Measurements from ENCODE around the gene SNRPD3. TPM values are rescaled to one million over a fixed set of nuclear protein-coding genes. Genes with fewer than 3 reads are reported as not detected.
"Not testable (repeated sequence)": the region's sequence is repeated elsewhere in the genome, so short reads cannot be mapped to it uniquely, and the experiment has no call there.

SNRPD3 gene
- 142 TPM for total RNA-seq

- peak; percentile 99 for DNase-seq
These were observed at the start of gene SNRPD3 for GRCh38 chr22:24555165-24556039. Gene SNRPD3 (plus strand): TSS chr22:24555999. CDS start chr22:24557675, 1,676 bp downstream.

GRCh38 chr22:24506802-24507438 is 48.9 kb upstream of the SNRPD3 start:
- no peak for DNase-seq

GRCh38 chr22:24507716-24508115 is 48.1 kb upstream of the SNRPD3 start:
- no peak for DNase-seq

GRCh38 chr22:24510637-24511625 is 44.9 kb upstream of the SNRPD3 start:
- DNase-seq, result no peak

GRCh38 chr22:24512043-24512442 is 43.8 kb upstream of the SNRPD3 start:
- DNase-seq, result no peak

GRCh38 chr22:24513378-24514240 is 42.2 kb upstream of the SNRPD3 start:
- no peak for DNase-seq

- no peak for DNase-seq
These were observed 41.4 kb upstream of the SNRPD3 start for GRCh38 chr22:24514241-24515026.

- no peak for DNase-seq
These were observed 40.8 kb upstream of the SNRPD3 start for GRCh38 chr22:24515027-24515338.

- peak; percentile 49 for DNase-seq
These were observed 39.5 kb upstream of the SNRPD3 start for GRCh38 chr22:24516301-24516737.

- no peak for DNase-seq
These were observed 38.4 kb upstream of the SNRPD3 start for GRCh38 chr22:24517446-24517845.

- DNase-seq, result no peak
These were observed 37.6 kb upstream of the SNRPD3 start for GRCh38 chr22:24518228-24518627.

- DNase-seq, result no peak
These were observed 36.9 kb upstream of the SNRPD3 start for GRCh38 chr22:24518771-24519485.

GRCh38 chr22:24519496-24519895 is 36.3 kb upstream of the SNRPD3 start:
- DNase-seq, result no peak

GRCh38 chr22:24521791-24522245 is 34.0 kb upstream of the SNRPD3 start:
- DNase-seq, result no peak

- no peak for DNase-seq
These were observed 31.9 kb upstream of the SNRPD3 start for GRCh38 chr22:24523873-24524272.

- peak; percentile 23 for DNase-seq
These were observed 30.3 kb upstream of the SNRPD3 start for GRCh38 chr22:24525416-24526037.

- DNase-seq, result no peak
These were observed 29.6 kb upstream of the SNRPD3 start for GRCh38 chr22:24526191-24526590.

GRCh38 chr22:24529898-24530297 is 25.9 kb upstream of the SNRPD3 start:
- no peak for DNase-seq

GRCh38 chr22:24530968-24531367 is 24.8 kb upstream of the SNRPD3 start:
- DNase-seq, result not testable (repeated sequence)
